ENCODE measurements around the gene ITGA2B. TPM values are rescaled to one million over a fixed set of nuclear protein-coding genes. Genes with fewer than 3 reads are reported as not detected.
A peak's percentile ranks its signal among the peaks of the same experiment; 100 is the strongest.

ITGA2B gene
- total and polyA plus RNA-seq, 2 of the 13 experiments (the other 11 are each of a cell fraction or from before 2014, with no cell fraction given), result 0.38 to 1.1 TPM

- TF ChIP-seq STAT6 (CRISPR knock-in tag; IDR thresholded peaks at IDR 0.05; ENCODE audit: borderline replicate concordance) (no peak), KDM4B (CRISPR knock-in tag; IDR thresholded peaks at IDR 0.05) (no peak), ZNF629 (CRISPR knock-in tag; conservative IDR thresholded peaks at IDR 0.05) (peak; percentile 63), FOXP1 (IDR thresholded peaks at IDR 0.05) (no peak), FOXP1 (CRISPR knock-in tag; IDR thresholded peaks at IDR 0.05) (peak; percentile 53), CBX2 (IDR thresholded peaks at IDR 0.05; ENCODE audit: low read depth, low read length) (no peak), CBX2 (CRISPR knock-in tag; IDR thresholded peaks at IDR 0.05; ENCODE audit: low read depth) (no peak), GATAD2A (CRISPR knock-in tag; IDR thresholded peaks at IDR 0.05) (0 out of 2 replicates have a peak, but pooled peaks have one; percentile 15), FOXP4 (CRISPR knock-in tag; IDR thresholded peaks at IDR 0.05) (peak; percentile 51; the same call in 1 of the 2 replicates), ZNF3 (CRISPR knock-in tag; IDR thresholded peaks at IDR 0.05) (peak; percentile 65; the same call in 1 of the 2 replicates), PAXIP1 (CRISPR knock-in tag; conservative IDR thresholded peaks at IDR 0.05) (peak; percentile 43; the same call in 1 of the 2 replicates), HNF4A (CRISPR knock-in tag; IDR thresholded peaks at IDR 0.05) (peak; percentile 32), SALL1 (CRISPR knock-in tag; IDR thresholded peaks at IDR 0.05) (0 out of 2 replicates have a peak, but pooled peaks have one; percentile 13), AHR (CRISPR knock-in tag; IDR thresholded peaks at IDR 0.05) (no peak)
- BruUV-seq (replicated peaks), result no TSS peak
Observed at GRCh38 chr17:44335564-44335963, 53.9 kb downstream of the ITGA2B start.

More at GRCh38 chr17:44335564-44335963, 53.9 kb downstream of the ITGA2B start:
- 4% methylated on average over 3 of the region's 3 CpGs for WGBS (ENCODE audit: low lambda C conversion rate)
- Histone ChIP-seq H3K4me2 (ENCODE audit: low read depth, low read length) (peak overlapping the region; percentile 14; the same call in 1 of the 2 replicates), H3K9ac (ENCODE audit: insufficient read depth, low read depth, low read length) (no peak overlapping the region), H3K27me3 (ENCODE audit: control insufficient read depth in 1 of 2, insufficient read depth in 2 of 2, low read length in 2 of 2) (peaks cover 2 to 40% of the 10 kb centered on the region in 2 experiments), H3K27ac (ENCODE audit: extremely low read length, insufficient read depth, low read length) (no peak overlapping the region), H3K9me3 (ENCODE audit: low read length) (no peaks in the 10 kb centered on the region), H3K4me3 (replicated peaks in 1 of 3; ENCODE audit: insufficient read depth in 1 of 3, low read depth in 2 of 3, low read length in 3 of 3) (no peak overlapping the region), H3K4me1 (ENCODE audit: insufficient read depth, low read length) (peaks cover 24% of the 10 kb centered on the region), H3K36me3 (replicated peaks in 1 of 2; ENCODE audit: control insufficient read depth in 1 of 2, insufficient read depth in 2 of 2, low read length in 2 of 2) (no peaks in the 10 kb centered on the region), H2AFZ (ENCODE audit: low read length) (no peak overlapping the region), H3K79me2 (ENCODE audit: insufficient read depth, low read length) (no peaks in the 10 kb centered on the region), H4K20me1 (ENCODE audit: insufficient read depth, low read length) (no peaks in the 10 kb centered on the region)
- ChIA-PET CTCF (ENCODE audit: low intra/inter-chr PET ratio, low total read pairs) (no interaction called here), POLR2A (no interaction called here)
- ATAC-seq (peak; percentile 37), DNase-seq (ENCODE audit: low spot score) (no peak), FAIRE-seq (no peak)
- intact Hi-C loops (cut with micrococcal nuclease; ENCODE audit: unreplicated experiment), result no loop called here
- in situ Hi-C loops (cut with HindIII; ENCODE audit: extremely low pct_ligation_motif_present, low pct_unique_long_range_greater_than_20kb), result no loop called here
